Activated CD4-positive, alpha-beta memory T cell treated with anti-CD3 and anti-CD28 coated beads for 36 hours (primary cell): Measurements from ENCODE around the gene NTSR2. TPM values are rescaled to one million over a fixed set of nuclear protein-coding genes. Genes with fewer than 3 reads are reported as not detected.

Experiments
- CTCF ChIA-PET: fragments of 350-600 bp; sonication (Branson Sonifier 250); formaldehyde crosslinking; loops from one replicate; lab custom pipeline; 2021; ENCODE audit warnings: antibody characterized with exemption, inconsistent platforms; lab: Charles Lee
- POLR2A ChIA-PET: fragments of 350-600 bp; sonication (Branson Sonifier 250); formaldehyde crosslinking; loops from one replicate; lab custom pipeline; 2021; ENCODE audit warnings: antibody characterized with exemption; lab: Charles Lee
- DNase-seq: peaks from one replicate; pipeline ENCODE4 v3.0.0-alpha.2; 2020
- H3K27ac Mint-ChIP-seq: one replicate; pipeline ENCODE4 v1.8.0; 2021; ENCODE audit warnings: mixed read lengths
- H3K27me3 Mint-ChIP-seq: one replicate; pipeline ENCODE4 v1.8.0; 2021; ENCODE audit warnings: mixed read lengths
- H3K36me3 Mint-ChIP-seq: one replicate; pipeline ENCODE4 v1.8.0; 2021; ENCODE audit warnings: mixed read lengths
- H3K4me1 Mint-ChIP-seq: one replicate; pipeline ENCODE4 v1.8.0; 2021; ENCODE audit warnings: low read depth, mixed read lengths
- H3K4me3 Mint-ChIP-seq: one replicate; pipeline ENCODE4 v1.8.0; 2021; ENCODE audit warnings: mild to moderate bottlenecking, mixed read lengths
- H3K9me3 Mint-ChIP-seq: one replicate; pipeline ENCODE4 v1.8.0; 2021; ENCODE audit warnings: mixed read lengths
- intact Hi-C: fragments of 100-400 bp; cut with micrococcal nuclease; formaldehyde crosslinking; loops from one replicate; pipeline ENCODE4 v1.15.1; 2023
- total RNA-seq, 2 experiments: library from RNA; stranded (reverse); gene quantifications; one replicate each; pipeline ENCODE4 v1.2.3, GENCODE V29; 2021

Gene NTSR2
- total RNA-seq, 2 experiments from 2014 or later = not detected

GRCh38 chr2:11659115-11659475, 10.9 kb downstream of the NTSR2 start:
- Mint-ChIP-seq H3K9me3 (peaks cover 12% of the 10 kb centered on the region), H3K4me3 (no peak overlapping the region), H3K27ac (no peak overlapping the region), H3K36me3 (peaks cover 5% of the 10 kb centered on the region), H3K27me3 (peaks cover 23% of the 10 kb centered on the region), H3K4me1 (no peaks in the 10 kb centered on the region)
- ChIA-PET CTCF (no interaction called here), POLR2A (no interaction called here)
- intact Hi-C loops = no loop called here
- no peak for DNase-seq

- Mint-ChIP-seq H3K9me3 (peaks cover 12% of the 10 kb centered on the region), H3K4me3 (no peak overlapping the region), H3K4me1 (no peaks in the 10 kb centered on the region), H3K36me3 (peaks cover 5% of the 10 kb centered on the region), H3K27ac (no peak overlapping the region), H3K27me3 (peaks cover 23% of the 10 kb centered on the region)
- POLR2A ChIA-PET = no interaction called here
- CTCF ChIA-PET = no interaction called here
- no peak for DNase-seq
- intact Hi-C loops = no loop called here
Measured at GRCh38 chr2:11658208-11659114, 11.5 kb downstream of the NTSR2 start.

GRCh38 chr2:11657646-11658045, 12.3 kb downstream of the NTSR2 start:
- ChIA-PET POLR2A (no interaction called here), CTCF (no interaction called here)
- no peaks in the 10 kb centered on the region for H3K4me1 Mint-ChIP-seq
- intact Hi-C loops = no loop called here
- peaks cover 5% of the 10 kb centered on the region for H3K36me3 Mint-ChIP-seq
- no peak overlapping the region for H3K27ac Mint-ChIP-seq
- DNase-seq = no peak
- peaks cover 21% of the 10 kb centered on the region for H3K27me3 Mint-ChIP-seq
- no peak overlapping the region for H3K4me3 Mint-ChIP-seq
- peaks cover 4% of the 10 kb centered on the region for H3K9me3 Mint-ChIP-seq

GRCh38 chr2:11657195-11657594, 12.8 kb downstream of the NTSR2 start:
- Mint-ChIP-seq H3K9me3 (peaks cover 3% of the 10 kb centered on the region), H3K27me3 (peaks cover 20% of the 10 kb centered on the region), H3K4me3 (no peak overlapping the region), H3K27ac (no peak overlapping the region), H3K4me1 (peaks cover under 1% of the 10 kb centered on the region), H3K36me3 (peaks cover 4% of the 10 kb centered on the region)
- POLR2A ChIA-PET = no interaction called here
- no peak for DNase-seq
- CTCF ChIA-PET = no interaction called here
- intact Hi-C loops = no loop called here

GRCh38 chr2:11656671-11657101, 13.3 kb downstream of the NTSR2 start:
- ChIA-PET CTCF (no interaction called here), POLR2A (no interaction called here)
- Mint-ChIP-seq H3K9me3 (no peaks in the 10 kb centered on the region), H3K27ac (no peak overlapping the region), H3K4me1 (peaks cover 2% of the 10 kb centered on the region), H3K36me3 (no peaks in the 10 kb centered on the region), H3K4me3 (no peak overlapping the region), H3K27me3 (peaks cover 15% of the 10 kb centered on the region)
- no peak for DNase-seq
- intact Hi-C loops = no loop called here

- H3K4me1 Mint-ChIP-seq = peaks cover 2% of the 10 kb centered on the region
- H3K27ac Mint-ChIP-seq = no peak overlapping the region
- peaks cover 12% of the 10 kb centered on the region for H3K27me3 Mint-ChIP-seq
- no peaks in the 10 kb centered on the region for H3K9me3 Mint-ChIP-seq
- ChIA-PET POLR2A (no interaction called here), CTCF (no interaction called here)
- no peaks in the 10 kb centered on the region for H3K36me3 Mint-ChIP-seq
- no peak for DNase-seq
- H3K4me3 Mint-ChIP-seq = no peak overlapping the region
- intact Hi-C loops = no loop called here
Measured at GRCh38 chr2:11656252-11656651, 13.7 kb downstream of the NTSR2 start.

- ChIA-PET CTCF (no interaction called here), POLR2A (no interaction called here)
- no peak overlapping the region for H3K4me3 Mint-ChIP-seq
- peaks cover 2% of the 10 kb centered on the region for H3K4me1 Mint-ChIP-seq
- intact Hi-C loops = no loop called here
- H3K36me3 Mint-ChIP-seq = no peaks in the 10 kb centered on the region
- peaks cover 9% of the 10 kb centered on the region for H3K27me3 Mint-ChIP-seq
- H3K27ac Mint-ChIP-seq = no peak overlapping the region
- no peaks in the 10 kb centered on the region for H3K9me3 Mint-ChIP-seq
- DNase-seq = no peak
Measured at GRCh38 chr2:11655495-11655894, 14.5 kb downstream of the NTSR2 start.

GRCh38 chr2:11652553-11652952, 17.4 kb downstream of the NTSR2 start:
- Mint-ChIP-seq H3K4me3 (no peak overlapping the region), H3K9me3 (no peaks in the 10 kb centered on the region), H3K27ac (no peak overlapping the region), H3K27me3 (peaks cover 16% of the 10 kb centered on the region), H3K4me1 (peaks cover 2% of the 10 kb centered on the region), H3K36me3 (no peaks in the 10 kb centered on the region)
- intact Hi-C loops = no loop called here
- CTCF ChIA-PET = no interaction called here
- no peak for DNase-seq
- POLR2A ChIA-PET = no interaction called here

GRCh38 chr2:11651856-11652548, 18.0 kb downstream of the NTSR2 start:
- POLR2A ChIA-PET = no interaction called here
- no peaks in the 10 kb centered on the region for H3K36me3 Mint-ChIP-seq
- H3K4me3 Mint-ChIP-seq = no peak overlapping the region
- peaks cover 12% of the 10 kb centered on the region for H3K27me3 Mint-ChIP-seq
- H3K4me1 Mint-ChIP-seq = peaks cover 2% of the 10 kb centered on the region
- DNase-seq = no peak
- H3K9me3 Mint-ChIP-seq = no peaks in the 10 kb centered on the region
- no peak overlapping the region for H3K27ac Mint-ChIP-seq
- intact Hi-C loops = no loop called here
- CTCF ChIA-PET = interaction anchor here (0.7 to 1.0 kb wide), 2 partner anchors 63 to 69 kb away, joined by 3 read pairs; no protein-coding TSS in a partner anchor

GRCh38 chr2:11649093-11649492, 20.9 kb downstream of the NTSR2 start:
- Mint-ChIP-seq H3K4me3 (no peak overlapping the region), H3K36me3 (no peaks in the 10 kb centered on the region), H3K27ac (no peak overlapping the region), H3K27me3 (peaks cover 10% of the 10 kb centered on the region), H3K9me3 (no peaks in the 10 kb centered on the region), H3K4me1 (peaks cover 2% of the 10 kb centered on the region)
- DNase-seq = no peak
- intact Hi-C loops = no loop called here
- POLR2A ChIA-PET = no interaction called here
- CTCF ChIA-PET = no interaction called here

GRCh38 chr2:11647834-11648600, 22.0 kb downstream of the NTSR2 start:
- intact Hi-C loops = no loop called here

GRCh38 chr2:11646530-11646929, 23.5 kb downstream of the NTSR2 start:
- Mint-ChIP-seq H3K27ac (no peak overlapping the region), H3K27me3 (peaks cover 13% of the 10 kb centered on the region), H3K36me3 (no peaks in the 10 kb centered on the region), H3K9me3 (no peaks in the 10 kb centered on the region), H3K4me1 (no peaks in the 10 kb centered on the region), H3K4me3 (no peak overlapping the region)
- DNase-seq = no peak
- CTCF ChIA-PET = interaction anchor here (1.0 kb wide), 1 partner anchor 138 kb away, joined by 3 read pairs; no protein-coding TSS in a partner anchor
- POLR2A ChIA-PET = no interaction called here
- intact Hi-C loops = no loop called here

More at GRCh38 chr2:11647834-11648600, 22.0 kb downstream of the NTSR2 start:
- Mint-ChIP-seq H3K27me3 (peaks cover 12% of the 10 kb centered on the region), H3K27ac (no peak overlapping the region), H3K36me3 (no peaks in the 10 kb centered on the region), H3K9me3 (no peaks in the 10 kb centered on the region), H3K4me1 (peaks cover 2% of the 10 kb centered on the region), H3K4me3 (no peak overlapping the region)
- POLR2A ChIA-PET = no interaction called here
- CTCF ChIA-PET = no interaction called here
- no peak for DNase-seq
